Astrocyte (in vitro differentiated cells and primary cell): ENCODE results near the gene RDH5.

ENCODE experiments used
- EZH2 ChIP-seq: IDR thresholded peaks from 2 replicates; pipeline ENCODE4 v1.6.1; 2012; ENCODE audit warnings: mild to moderate bottlenecking, low read length, inconsistent platforms; ENCODE audit not compliant: insufficient read depth
- TF ChIP-seq, protein P1 (sequence below): IDR thresholded peaks from 2 replicates; pipeline ENCODE4 v1.5.1; 2011; ENCODE audit warnings: low read depth, mild to moderate bottlenecking, inconsistent platforms, low read length, moderate library complexity; ENCODE audit not compliant: insufficient read depth

DNA sequence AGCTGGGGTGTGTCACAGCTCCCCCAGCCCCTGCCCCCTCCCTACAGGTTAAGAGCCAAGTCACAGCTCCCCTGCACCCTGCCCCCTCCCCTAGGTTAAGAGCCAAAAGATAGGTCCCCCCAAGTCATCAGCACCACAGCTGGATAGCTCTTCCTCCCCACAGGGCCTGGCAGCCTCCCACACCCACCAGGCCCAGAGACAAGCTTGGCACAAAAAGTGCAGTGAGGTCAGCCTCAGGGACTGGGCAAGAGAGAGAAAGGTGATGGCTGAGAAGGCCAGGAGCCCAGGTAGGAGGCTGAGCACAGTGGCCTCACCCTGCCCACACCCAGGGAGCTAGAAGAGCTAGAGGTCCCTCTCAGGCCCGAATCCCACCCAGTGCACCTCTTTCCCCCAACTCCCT, 21.2 kb upstream of the RDH5 start:
- TF ChIP-seq, protein P1, sequence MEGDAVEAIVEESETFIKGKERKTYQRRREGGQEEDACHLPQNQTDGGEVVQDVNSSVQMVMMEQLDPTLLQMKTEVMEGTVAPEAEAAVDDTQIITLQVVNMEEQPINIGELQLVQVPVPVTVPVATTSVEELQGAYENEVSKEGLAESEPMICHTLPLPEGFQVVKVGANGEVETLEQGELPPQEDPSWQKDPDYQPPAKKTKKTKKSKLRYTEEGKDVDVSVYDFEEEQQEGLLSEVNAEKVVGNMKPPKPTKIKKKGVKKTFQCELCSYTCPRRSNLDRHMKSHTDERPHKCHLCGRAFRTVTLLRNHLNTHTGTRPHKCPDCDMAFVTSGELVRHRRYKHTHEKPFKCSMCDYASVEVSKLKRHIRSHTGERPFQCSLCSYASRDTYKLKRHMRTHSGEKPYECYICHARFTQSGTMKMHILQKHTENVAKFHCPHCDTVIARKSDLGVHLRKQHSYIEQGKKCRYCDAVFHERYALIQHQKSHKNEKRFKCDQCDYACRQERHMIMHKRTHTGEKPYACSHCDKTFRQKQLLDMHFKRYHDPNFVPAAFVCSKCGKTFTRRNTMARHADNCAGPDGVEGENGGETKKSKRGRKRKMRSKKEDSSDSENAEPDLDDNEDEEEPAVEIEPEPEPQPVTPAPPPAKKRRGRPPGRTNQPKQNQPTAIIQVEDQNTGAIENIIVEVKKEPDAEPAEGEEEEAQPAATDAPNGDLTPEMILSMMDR, result no peak
- no peak for TF ChIP-seq EZH2
